HG03558 (cell line): ENCODE results near the gene HDHD2.

ENCODE experiments used
- ATAC-seq: cut with Tn5 transposase; IDR thresholded peaks from one replicate; pipeline ENCODE4 v1.9.1; 2021; ENCODE audit warnings: moderate number of reproducible peaks; ENCODE audit not compliant: unreplicated experiment; ENCODE audit errors: extremely low read depth

The HDHD2 gene

DNA sequence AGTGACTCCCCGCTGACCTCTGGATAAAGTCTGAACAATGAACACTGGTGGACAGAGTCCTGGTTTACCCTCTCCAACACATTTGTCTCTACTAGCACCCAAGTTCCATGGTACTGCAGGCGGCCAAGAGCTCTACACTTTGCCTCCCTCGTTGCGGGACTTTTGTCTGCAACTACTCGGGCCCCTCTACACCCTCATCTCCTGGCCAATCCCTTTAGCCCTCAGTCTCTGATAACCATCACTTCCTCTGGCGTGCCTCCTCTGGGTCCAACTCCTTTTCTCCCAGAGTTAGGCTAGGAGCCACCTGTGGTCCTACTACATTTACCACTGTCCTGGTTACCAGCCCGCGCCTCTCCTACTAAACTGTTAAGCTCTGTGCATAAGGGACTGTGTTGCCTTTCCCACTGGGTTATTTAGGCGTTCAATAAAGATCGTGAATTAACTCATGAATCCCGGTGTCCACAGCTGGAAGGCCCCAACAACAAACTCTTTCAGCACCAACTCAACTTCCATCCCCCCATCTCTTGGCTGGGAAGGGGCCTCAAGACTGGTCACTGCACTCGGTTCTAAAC is 757 bp downstream of the HDHD2 start:
- no peak for ATAC-seq

DNA sequence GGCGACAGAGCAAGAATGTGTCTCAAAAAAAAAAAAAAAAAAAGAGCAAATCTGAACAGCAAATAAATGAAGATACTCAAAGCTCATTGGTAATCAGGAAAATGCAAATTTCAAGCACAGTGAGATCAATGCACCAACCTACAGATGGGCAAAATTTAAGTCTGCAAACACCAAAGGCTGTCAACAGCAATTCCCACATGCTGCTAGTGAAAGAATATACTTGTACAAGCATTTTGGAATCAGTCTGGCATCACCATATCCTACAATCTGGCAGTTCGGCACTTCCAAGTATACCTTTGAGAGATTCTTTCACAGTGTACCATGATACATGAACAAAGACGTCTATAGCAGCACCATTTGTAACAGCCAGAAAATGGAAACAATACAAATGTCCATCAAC is 4.1 kb downstream of the HDHD2 start:
- no peak for ATAC-seq

- no peak for ATAC-seq
Measured at GRCh38 chr18:47143899-47144485, 6.3 kb downstream of the HDHD2 start.

GRCh38 chr18:47143153-47143552 is 7.1 kb downstream of the HDHD2 start:
- ATAC-seq, result no peak

- no peak for ATAC-seq
Measured at GRCh38 chr18:47141289-47141688, 9.0 kb downstream of the HDHD2 start.

DNA sequence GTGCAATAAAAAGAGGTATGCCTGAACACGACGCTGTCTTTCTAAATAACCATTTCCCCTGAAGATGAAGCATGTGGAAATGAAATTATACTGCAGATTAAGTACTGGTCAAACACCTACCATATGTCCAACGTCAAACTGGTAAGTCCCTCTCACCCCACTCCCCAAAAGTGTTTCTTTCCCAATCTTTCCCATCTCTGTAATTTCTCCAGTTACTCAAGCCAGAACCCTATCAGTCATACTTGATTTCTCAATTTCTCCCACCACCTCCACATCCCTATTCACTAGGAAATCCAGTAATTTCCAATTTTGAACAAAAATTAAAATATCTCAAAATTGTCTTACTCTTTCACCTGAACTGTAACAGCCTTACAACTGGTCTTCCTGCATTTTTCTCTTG is 29.2 kb downstream of the HDHD2 start:
- no peak for ATAC-seq

DNA sequence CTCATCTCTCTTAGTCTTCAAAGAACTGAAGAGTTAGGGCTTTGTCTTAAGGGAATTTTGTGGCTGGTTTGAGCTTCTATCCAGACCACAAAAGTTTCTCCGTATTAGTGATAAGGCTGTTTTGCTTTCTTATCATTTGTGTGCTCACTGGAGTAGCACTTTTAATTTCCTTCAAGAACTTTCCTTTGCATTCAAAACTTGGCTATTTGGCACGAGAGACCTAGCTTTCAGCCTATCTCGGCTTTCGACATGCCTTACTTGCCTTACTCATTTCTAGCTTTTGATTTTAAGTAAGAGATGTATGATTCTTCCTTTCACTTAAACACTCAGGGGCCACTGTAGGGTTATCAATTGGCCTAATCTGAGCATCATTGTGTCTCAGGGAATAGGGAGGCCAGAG is 29.9 kb downstream of the HDHD2 start:
- peak; percentile 96 for ATAC-seq

DNA sequence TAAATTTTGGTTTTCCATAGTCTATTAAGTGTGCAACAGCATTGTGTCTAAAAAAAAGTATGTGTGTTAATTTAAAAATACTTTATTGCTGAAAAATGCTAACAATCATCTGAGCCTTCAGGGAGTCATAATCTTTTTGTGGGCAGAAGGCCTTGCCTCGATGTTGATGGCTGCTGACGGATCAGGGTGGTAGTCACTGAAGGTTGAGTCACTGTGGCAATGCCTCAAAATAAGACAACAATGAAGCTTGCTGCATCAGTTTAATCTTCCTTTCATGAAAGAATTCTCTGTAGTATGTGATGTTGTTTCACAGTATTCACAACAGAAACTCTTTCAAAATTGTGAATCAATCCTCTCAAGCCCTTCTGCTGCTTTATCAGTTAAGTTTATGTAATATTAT is 31.3 kb downstream of the HDHD2 start:
- ATAC-seq, result no peak

GRCh38 chr18:47115205-47115604 is 35.1 kb downstream of the HDHD2 start:
- no peak for ATAC-seq

- no peak for ATAC-seq
Measured at GRCh38 chr18:47113796-47114540, 36.3 kb downstream of the HDHD2 start.

GRCh38 chr18:47110492-47111274 is 39.6 kb downstream of the HDHD2 start:
- ATAC-seq, result no peak

DNA sequence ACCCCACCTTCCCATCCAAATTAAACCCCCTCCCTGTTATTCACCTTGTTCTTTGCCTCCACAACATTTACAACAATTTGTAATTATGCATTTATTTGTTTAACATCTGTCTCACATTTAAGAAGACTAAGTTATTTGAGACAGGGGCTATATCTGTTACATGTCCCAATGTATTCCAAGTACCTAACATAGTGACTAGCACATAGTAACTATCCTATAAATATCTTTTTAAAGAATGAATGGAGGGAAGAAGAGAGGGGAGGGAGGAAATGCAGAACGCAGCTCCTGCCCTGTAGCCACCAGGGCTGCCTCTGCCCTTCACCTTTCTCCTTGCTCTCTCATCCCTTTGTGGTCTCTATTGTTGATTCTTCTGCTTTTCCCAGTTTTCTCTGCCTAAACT is 40.6 kb downstream of the HDHD2 start:
- ATAC-seq, result no peak

DNA sequence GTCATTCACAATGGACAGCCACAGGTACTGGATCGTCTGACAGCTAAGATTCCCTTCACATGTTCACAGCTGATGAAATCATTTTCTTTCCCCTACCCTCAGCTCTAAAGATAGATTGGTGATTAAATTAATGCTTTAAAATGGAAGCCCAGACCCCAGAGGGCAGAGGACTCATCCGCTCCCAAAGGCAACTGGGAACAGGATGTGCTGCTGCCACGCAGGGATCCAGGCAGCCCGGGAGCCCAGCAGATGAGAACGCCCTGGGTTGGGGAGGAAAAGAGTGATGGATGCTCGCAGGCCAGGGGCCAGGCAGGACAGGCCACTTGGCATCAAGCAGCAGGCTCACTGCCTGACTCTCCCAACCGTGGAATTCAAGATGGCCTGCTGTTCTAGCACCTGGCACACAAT is 41.3 kb downstream of the HDHD2 start:
- no peak for ATAC-seq

DNA sequence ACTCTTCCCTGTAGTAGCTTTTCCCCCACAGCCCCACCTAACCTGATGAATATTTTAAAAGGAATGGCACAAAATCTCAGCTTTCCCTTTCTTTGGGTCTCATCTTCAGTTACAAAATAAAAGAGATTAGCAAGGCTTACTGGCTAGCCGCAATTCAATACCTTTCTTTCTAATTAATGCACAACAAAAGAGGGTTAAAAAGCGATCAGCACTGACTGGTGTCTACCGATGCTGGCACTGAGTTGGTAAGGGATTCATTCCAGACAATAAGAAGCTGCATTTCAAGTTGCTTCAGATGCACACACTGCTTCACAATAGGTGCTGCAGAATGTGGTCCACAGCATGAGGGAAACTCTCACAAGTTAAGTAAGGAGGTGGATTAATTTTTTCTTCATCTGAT is 41.9 kb downstream of the HDHD2 start:
- ATAC-seq, result no peak

DNA sequence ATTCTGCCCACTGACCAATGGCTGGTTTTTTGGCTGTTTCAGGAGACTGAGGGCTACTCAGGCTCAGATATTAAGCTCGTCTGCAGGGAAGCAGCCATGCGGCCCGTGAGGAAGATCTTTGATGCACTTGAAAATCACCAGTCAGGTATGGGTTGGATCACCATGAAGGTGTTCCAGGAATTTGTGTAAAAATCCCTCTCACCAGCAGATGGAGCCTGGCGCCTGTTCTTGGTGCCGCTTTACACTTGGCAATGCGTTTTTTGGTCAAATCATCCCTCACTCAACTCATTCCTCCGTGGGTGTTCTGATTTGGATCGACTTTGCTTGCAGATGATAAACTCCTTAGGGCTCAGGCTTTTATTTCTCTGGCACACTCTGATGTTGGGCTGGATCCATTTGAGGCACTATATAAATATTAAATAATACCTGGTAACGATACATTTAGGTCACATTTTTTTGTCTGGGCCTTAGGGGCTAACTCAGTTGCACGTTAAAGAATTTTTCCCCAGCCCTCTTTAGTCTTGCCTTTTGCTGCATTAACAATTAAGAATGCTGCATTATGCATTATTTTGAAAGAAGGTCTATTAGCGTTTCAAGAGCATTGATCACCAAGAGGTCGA is 50.0 kb downstream of the HDHD2 start:
- ATAC-seq, result no peak

DNA sequence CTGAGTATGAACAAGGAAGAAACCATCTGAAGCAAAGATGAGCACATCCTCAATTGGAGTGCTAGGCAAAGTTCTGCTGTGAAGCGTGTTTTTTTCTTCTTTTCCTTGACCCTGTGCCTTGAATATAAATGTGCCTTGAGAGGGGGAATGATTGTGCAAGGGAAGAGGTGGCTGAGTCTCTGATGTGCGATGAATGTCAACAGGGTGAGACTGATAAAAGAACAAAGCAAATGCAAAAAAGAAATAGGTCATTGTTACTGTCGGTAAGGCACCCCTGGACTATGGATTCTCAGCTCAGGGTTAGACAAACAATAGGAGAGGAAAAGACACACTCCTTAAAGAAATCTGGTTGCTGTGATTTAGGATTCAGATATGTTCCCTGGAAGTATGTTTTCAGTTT is 54.5 kb downstream of the HDHD2 start:
- ATAC-seq, result no peak

DNA sequence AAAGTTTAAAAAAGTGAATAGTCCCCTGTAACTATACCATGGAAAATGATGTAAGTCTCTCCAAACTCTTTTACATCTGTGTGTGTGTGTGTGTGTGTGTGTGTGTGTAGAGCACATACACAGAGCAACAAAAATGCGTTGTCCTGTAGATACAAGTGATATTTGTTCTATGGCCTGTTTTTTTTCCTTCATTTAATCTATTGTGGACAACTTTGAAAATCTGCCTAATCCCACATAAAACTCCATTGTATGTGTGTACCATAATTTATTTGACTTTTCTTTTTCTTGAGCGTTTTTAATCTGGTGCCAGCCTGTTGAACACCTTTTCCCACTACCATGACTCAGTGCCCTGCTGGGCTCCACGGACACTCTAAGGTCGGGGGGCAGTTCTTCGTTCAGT is 62.6 kb downstream of the HDHD2 start:
- ATAC-seq, result no peak

DNA sequence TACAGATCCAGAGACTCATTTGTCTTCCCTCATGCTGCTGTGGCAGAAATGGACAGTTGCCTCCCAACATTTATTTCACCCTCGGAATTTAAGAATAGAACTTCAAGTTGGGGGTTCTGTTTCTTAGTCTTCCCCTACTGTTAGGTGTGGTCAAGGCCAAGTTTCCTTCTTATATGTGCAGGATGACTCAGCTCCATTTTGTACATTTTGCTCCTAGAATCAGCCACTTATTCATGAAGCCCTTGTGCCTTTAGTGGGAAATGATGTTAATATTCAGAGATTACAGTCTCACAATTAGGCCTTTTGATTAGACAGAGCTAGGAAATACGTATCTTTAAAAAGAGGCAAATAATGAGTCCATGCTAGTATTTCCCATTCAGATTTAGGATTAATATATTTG is 68.7 kb downstream of the HDHD2 start:
- no peak for ATAC-seq

- no peak for ATAC-seq
Measured at GRCh38 chr18:47080872-47081271, 69.4 kb downstream of the HDHD2 start.

- no peak for ATAC-seq
Measured at GRCh38 chr18:47077111-47077510, 73.2 kb downstream of the HDHD2 start.
